GM19239 (cell line): ENCODE results near the gene SMURF2.
A peak's percentile ranks its signal among the peaks of the same experiment; 100 is the strongest.
"Not testable (repeated sequence)": the region's sequence is repeated elsewhere in the genome, so short reads cannot be mapped to it uniquely, and the experiment has no call there.

Source experiments
- DNase-seq: peaks from one replicate; pipeline ENCODE4 v3.0.0; 2011; ENCODE audit warnings: low spot score; ENCODE audit not compliant: insufficient read length
- FAIRE-seq: peaks from 2 replicates; lab custom pipeline; 2011; peaks lifted over from hg19 to GRCh38; lab: Jason Lieb, UNC

The SMURF2 gene

GRCh38 chr17:64634218-64634617 is 27.9 kb downstream of the SMURF2 start:
- no peak for DNase-seq
- FAIRE-seq = peak; percentile 47

- FAIRE-seq = no peak
- DNase-seq = no peak
Measured at GRCh38 chr17:64632606-64633005, 29.5 kb downstream of the SMURF2 start.

- DNase-seq (no peak), FAIRE-seq (no peak)
Measured at GRCh38 chr17:64632194-64632593, 29.9 kb downstream of the SMURF2 start.

DNA sequence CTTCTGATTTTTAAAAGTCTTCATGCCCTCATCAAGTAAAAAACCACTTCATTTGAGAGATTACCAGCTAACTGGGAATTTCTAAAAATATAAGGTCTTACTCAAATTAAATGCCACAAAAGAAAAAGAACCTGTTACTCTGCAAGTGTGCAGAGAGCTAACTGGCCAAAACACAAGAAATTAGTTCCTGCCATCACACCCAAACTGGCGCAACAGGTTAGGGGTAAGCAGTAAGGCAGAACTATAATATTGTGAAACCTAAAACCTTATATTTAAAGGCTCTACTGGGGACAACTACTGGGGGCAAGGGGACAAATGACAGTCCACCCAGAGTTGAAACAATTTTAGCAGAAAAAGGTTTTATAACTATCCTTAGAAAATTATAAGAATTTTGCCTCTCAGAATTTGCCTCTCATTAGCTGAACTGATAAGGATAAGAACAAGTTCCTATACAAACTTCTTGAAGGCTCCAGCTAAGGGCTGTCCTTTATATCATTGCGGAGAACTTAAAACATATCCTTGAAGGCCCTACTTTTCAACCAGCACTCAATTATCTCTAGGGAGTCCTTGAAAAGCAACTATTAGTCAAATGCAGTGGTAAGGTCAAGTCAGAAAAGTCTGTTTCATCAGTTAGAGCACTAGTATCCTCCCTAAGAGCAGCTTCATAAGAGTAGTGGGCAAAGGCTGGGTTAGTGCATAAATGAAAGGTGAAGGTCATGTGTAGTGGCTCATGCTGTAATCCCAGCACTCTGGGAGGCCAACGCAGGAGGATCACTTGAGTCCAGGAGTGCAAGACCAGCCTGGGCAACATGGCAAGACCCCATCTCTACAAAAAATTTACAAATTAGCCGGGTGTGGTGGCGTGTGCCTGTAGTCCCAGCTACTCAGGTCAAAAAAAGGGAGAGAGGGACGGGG is 31.5 kb downstream of the SMURF2 start:
- no peak for FAIRE-seq
- DNase-seq = no peak

- no peak for FAIRE-seq
Measured at GRCh38 chr17:64628641-64629040, 33.5 kb downstream of the SMURF2 start.

GRCh38 chr17:64627797-64628196 is 34.3 kb downstream of the SMURF2 start:
- FAIRE-seq (no peak), DNase-seq (no peak)

More at GRCh38 chr17:64628641-64629040, 33.5 kb downstream of the SMURF2 start:
- DNase-seq = no peak

- FAIRE-seq (no peak), DNase-seq (no peak)
Measured at GRCh38 chr17:64626827-64627226, 35.3 kb downstream of the SMURF2 start.

DNA sequence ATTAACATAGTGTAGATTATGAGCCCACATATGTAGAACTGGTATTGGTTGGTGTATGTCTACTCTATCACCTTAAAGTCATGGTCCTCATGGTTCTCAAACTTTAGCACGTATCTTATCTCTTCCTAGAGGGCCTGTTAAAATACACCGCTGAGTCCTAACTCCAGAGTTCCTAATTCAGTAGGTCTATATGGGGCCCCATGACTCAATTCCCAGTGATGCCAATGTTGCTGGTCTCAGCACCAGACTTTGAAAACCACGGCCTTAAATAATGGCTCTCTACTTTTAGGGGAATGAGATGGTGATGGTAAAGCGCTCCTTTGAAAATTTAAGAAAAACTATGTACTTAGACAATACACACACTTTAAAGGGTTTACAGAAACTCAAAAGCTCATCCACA is 36.6 kb downstream of the SMURF2 start:
- DNase-seq (no peak), FAIRE-seq (no peak)

DNA sequence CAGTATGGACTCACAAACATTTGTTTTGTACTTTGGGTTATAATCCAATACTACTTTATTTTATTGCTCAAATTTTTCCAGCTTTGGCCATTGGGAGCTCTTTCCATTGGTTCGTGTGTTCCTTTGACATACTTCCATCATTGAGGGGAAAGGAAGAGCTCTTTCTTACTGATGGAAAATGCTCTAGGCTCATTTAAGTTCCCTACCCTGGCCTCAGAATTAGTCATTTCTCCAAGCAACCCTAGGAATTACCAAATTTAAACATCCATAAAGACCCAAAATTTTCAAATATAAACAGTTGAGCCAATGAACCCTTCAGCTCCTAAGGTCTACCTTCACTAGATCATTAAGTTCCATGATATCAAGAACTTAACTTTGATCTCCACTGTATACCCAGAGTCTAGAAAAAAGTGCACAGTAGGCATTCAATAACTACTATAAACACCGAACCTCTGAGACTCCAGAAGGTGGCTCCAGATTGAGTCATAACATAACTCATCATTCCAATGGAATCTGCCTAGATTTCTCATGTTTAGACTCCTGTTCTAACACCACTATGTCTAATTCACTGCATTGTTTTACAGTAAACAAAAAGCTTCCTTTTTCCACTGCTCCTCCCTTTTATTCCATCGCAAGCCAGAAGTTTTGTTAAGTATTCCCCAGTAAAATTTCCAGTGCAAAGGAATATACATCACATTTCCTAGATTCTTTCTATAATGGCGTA is 39.0 kb downstream of the SMURF2 start:
- no peak for DNase-seq
- no peak for FAIRE-seq

DNA sequence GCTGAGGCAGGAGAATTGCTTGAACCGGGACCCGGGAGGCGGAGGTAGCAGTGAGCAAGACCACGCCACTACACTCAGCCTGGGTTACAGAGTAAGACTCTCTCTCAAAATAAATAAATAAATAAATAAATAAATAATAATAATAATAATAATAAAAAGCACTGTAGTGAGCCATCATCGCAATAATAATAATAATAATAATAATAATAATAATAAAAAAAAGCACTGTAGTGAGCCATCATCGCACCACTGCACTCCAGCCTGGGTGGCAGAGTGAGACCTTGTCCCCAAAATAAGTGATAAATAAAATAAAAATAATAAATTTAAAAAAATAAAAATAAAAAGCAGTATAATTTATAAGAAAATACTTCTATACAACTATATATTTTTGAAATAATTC is 40.3 kb downstream of the SMURF2 start:
- FAIRE-seq = no peak
- DNase-seq = no peak

DNA sequence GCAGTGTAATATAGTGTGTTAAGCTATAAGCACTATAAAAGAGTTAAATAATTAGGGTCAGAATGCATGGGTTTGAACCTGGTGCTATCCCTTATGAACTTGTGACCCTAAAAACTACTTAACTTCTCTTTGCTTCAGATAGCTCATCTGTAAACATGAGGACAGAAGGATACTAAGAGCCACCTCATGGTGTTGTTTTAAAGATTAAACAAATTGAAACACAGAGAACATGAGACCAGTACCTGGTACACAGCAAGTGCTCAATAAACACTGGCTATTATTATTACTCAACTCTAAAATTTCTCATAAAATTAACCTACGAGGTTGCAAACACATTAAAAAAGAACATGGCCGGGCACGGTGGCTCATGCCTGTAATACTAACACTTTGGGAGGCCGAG is 43.3 kb downstream of the SMURF2 start:
- DNase-seq = no peak
- no peak for FAIRE-seq

- FAIRE-seq = no peak
- DNase-seq = no peak
Measured at GRCh38 chr17:64617125-64617780, 44.9 kb downstream of the SMURF2 start.

DNA sequence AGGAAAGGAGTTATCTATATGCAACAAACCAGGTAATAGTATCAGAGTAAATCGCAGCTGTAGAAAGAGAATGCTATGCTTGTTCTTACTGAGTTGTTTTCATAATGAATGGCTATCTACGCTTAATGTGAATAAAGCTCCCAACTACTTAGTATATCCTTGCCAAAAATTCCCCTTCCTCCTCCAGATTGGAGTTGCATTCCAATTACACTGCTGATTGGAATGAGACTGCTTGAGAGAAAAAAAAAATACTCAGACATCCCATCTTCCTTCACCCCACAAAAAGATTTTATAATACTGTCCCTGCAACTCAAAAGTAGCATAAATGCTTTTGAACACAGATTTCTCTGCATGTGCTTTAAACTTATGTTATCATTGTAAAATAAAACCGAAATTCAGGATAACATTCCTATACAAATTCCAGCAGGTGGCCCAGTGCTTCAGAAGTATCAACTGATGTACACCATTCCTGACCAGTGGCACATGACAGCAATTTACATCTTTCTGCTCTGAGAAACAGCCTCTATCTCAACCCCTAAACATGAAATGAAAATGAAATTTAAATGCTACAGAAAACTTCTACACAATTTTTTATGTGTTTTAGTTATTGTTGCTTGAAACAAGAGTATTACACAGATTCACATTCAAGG is 47.0 kb downstream of the SMURF2 start:
- DNase-seq (no peak), FAIRE-seq (no peak)

- DNase-seq (no peak), FAIRE-seq (no peak)
Measured at GRCh38 chr17:64614266-64615027, 47.7 kb downstream of the SMURF2 start.

- FAIRE-seq = no peak
- DNase-seq = no peak
Measured at GRCh38 chr17:64611369-64611768, 50.7 kb downstream of the SMURF2 start.

DNA sequence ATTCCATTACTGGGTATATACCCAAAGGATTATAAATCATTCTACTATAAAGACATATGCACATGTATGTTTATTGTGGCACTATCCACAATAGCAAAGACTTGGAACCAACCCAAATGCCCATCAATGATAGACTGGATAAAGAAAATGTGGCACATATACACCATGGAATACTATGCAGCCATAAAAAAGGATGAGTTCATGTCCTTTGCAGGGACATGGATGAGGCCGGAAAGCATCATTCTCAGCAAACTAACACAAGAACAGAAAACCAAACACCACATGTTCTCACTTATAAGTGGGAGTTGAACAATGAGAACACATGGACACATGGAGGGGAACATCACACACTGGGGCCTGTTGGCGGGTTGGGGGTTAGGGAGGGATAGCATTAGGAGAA is 51.9 kb downstream of the SMURF2 start:
- not testable (repeated sequence) for FAIRE-seq

GRCh38 chr17:64608571-64608981 is 53.5 kb downstream of the SMURF2 start:
- DNase-seq (no peak), FAIRE-seq (no peak)

More for the DNA sequence above, 51.9 kb downstream of the SMURF2 start:
- not testable (repeated sequence) for DNase-seq

DNA sequence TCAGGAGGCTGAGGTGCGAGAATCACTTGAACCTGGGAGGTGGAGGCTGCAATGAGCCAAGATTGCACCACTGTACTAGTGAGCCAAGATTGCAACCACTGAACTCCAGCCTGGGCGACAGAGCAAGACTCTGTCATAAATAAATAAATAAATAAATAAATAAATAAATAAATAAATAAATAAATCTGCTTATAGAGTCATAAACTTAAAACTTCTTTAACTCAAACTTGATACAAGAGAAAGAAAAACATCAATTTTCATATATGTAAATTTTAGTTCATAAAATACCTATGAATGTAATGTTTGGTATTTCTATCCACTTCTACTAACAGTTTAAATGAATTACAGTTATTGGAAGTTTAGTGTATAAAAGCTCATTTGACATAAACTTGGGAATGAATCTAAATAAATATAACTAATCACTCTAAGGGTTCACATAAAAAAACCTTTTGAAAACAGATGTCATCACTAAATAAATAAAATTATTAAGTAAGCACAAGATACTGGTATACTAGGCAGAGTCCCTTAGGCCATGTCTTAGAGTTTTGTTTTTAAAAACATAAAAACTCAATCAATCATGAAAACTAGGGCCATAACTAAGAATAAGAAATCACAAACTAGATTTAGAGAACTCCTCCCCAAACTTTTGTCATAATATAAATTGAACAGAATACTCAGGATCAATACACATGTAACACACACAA is 54.1 kb downstream of the SMURF2 start:
- DNase-seq (no peak), FAIRE-seq (no peak)

DNA sequence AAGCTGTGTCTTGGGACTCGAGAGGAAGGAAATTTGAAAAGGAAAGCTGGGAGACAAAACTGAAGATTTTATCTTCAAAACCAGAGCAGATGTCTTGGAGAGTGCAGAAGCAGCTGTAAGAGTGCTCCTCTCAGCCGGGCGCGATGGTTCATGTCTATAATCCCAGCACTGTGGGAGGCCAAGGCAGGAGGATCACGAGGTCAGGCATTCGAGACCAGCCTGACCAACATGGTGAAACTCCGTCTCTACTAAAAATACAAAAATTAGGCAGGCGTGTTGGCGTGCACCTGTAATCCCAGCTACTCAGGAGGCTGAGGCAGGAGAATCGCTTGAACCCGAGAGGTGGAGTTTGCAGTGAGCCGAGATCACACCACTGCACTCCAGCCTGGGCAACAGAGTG is 57.6 kb downstream of the SMURF2 start:
- DNase-seq, FAIRE-seq: not testable (repeated sequence)
